Type B pancreatic cell (in vitro differentiated cells): Measurements from ENCODE around the gene IGDCC3. TPM values are rescaled to one million over a fixed set of nuclear protein-coding genes. Genes with fewer than 3 reads are reported as not detected.

ENCODE experiments used
- DNase-seq: peaks from one replicate; pipeline ENCODE4 v3.0.0; 2021; ENCODE audit warnings: mixed read lengths; ENCODE audit not compliant: unreplicated experiment; ENCODE audit errors: extremely low spot score
- H3K27ac Mint-ChIP-seq: 2 replicates; pipeline ENCODE4 v1.8.0; 2021; ENCODE audit warnings: mild to moderate bottlenecking, mixed read lengths
- H3K27me3 Mint-ChIP-seq: 2 replicates; pipeline ENCODE4 v1.8.0; 2021; ENCODE audit warnings: mixed read lengths
- H3K36me3 Mint-ChIP-seq: 2 replicates; pipeline ENCODE4 v1.8.0; 2021; ENCODE audit warnings: mixed read lengths
- H3K4me1 Mint-ChIP-seq: one replicate; pipeline ENCODE4 v1.8.0; 2021; ENCODE audit warnings: mixed read lengths; ENCODE audit not compliant: unreplicated experiment
- H3K4me3 Mint-ChIP-seq: 2 replicates; pipeline ENCODE4 v1.8.0; 2021; ENCODE audit warnings: mild to moderate bottlenecking, mixed read lengths
- H3K9me3 Mint-ChIP-seq: 2 replicates; pipeline ENCODE4 v1.8.0; 2021; ENCODE audit warnings: mixed read lengths
- CTCF ChIP-seq: fragments of 200-600 bp; sonication (generic); conservative IDR thresholded peaks from 2 replicates; pipeline ENCODE4 v1.5.0; 2021; ENCODE audit warnings: antibody characterized with exemption, mild to moderate bottlenecking
- total RNA-seq: library from RNA; stranded (reverse); gene quantifications from 2 replicates; pipeline ENCODE4 v1.2.1, GENCODE V29; 2021; ENCODE audit warnings: low replicate concordance

IGDCC3 gene
- total RNA-seq, 1 donor from 2014 or later = 169 TPM

- Mint-ChIP-seq H3K27me3 (peaks cover 17% of the 10 kb centered on the region), H3K36me3 (peaks cover 16% of the 10 kb centered on the region), H3K9me3 (no peaks in the 10 kb centered on the region), H3K4me3 (peak overlapping the region; percentile 22), H3K4me1 (peaks cover 54% of the 10 kb centered on the region), H3K27ac (no peak overlapping the region)
- TF ChIP-seq CTCF = no peak
- no peak for DNase-seq
These were observed 5.6 kb downstream of the IGDCC3 start for GRCh38 chr15:65371976-65372786.

GRCh38 chr15:65370885-65371284 lies 6.9 kb downstream of the IGDCC3 start:
- Mint-ChIP-seq H3K9me3 (no peaks in the 10 kb centered on the region), H3K27me3 (peaks cover 5% of the 10 kb centered on the region), H3K4me1 (peaks cover 57% of the 10 kb centered on the region), H3K4me3 (no peak overlapping the region), H3K27ac (no peak overlapping the region), H3K36me3 (peaks cover 16% of the 10 kb centered on the region)
- DNase-seq = no peak
- TF ChIP-seq CTCF = no peak

- H3K9me3 Mint-ChIP-seq = no peaks in the 10 kb centered on the region
These were observed 8.2 kb downstream of the IGDCC3 start for GRCh38 chr15:65369651-65370050.

GRCh38 chr15:65369212-65369547 lies 8.6 kb downstream of the IGDCC3 start:
- no peaks in the 10 kb centered on the region for H3K27me3 Mint-ChIP-seq
- peaks cover 61% of the 10 kb centered on the region for H3K4me1 Mint-ChIP-seq
- H3K4me3 Mint-ChIP-seq = peak overlapping the region; percentile 56
- TF ChIP-seq CTCF = no peak
- H3K27ac Mint-ChIP-seq = peak overlapping the region; percentile 37
- no peak for DNase-seq
- H3K9me3 Mint-ChIP-seq = no peaks in the 10 kb centered on the region
- peaks cover 10% of the 10 kb centered on the region for H3K36me3 Mint-ChIP-seq

More at GRCh38 chr15:65369651-65370050, 8.2 kb downstream of the IGDCC3 start:
- Mint-ChIP-seq H3K4me1 (peaks cover 61% of the 10 kb centered on the region), H3K4me3 (peak overlapping the region; percentile 64), H3K27ac (peak overlapping the region; percentile 49), H3K27me3 (no peaks in the 10 kb centered on the region), H3K36me3 (peaks cover 12% of the 10 kb centered on the region)
- TF ChIP-seq CTCF = no peak
- no peak for DNase-seq

GRCh38 chr15:65368302-65369211 lies 9.2 kb downstream of the IGDCC3 start:
- peaks cover 58% of the 10 kb centered on the region for H3K4me1 Mint-ChIP-seq
- DNase-seq = no peak
- H3K27ac Mint-ChIP-seq = peak overlapping the region; percentile 81
- H3K36me3 Mint-ChIP-seq = peaks cover 8% of the 10 kb centered on the region
- H3K9me3 Mint-ChIP-seq = no peaks in the 10 kb centered on the region
- no peaks in the 10 kb centered on the region for H3K27me3 Mint-ChIP-seq
- TF ChIP-seq CTCF = no peak
- H3K4me3 Mint-ChIP-seq = peak overlapping the region; percentile 56
